H1 (cell line): ENCODE measurements around the gene CCDC86. TPM values are rescaled to one million over a fixed set of nuclear protein-coding genes. Genes with fewer than 3 reads are reported as not detected.

Experiments used
- CTCF ChIA-PET: fragments of 300-600 bp; sonication (Branson Sonifier 250); formaldehyde crosslinking; loops from one replicate; lab custom pipeline; 2021; ENCODE audit not compliant: partially characterized antibody; lab: Charles Lee
- POLR2A ChIA-PET: fragments of 300-600 bp; sonication (Branson Sonifier 250); formaldehyde crosslinking; loops from one replicate; lab custom pipeline; 2021; ENCODE audit warnings: inconsistent platforms; ENCODE audit not compliant: partially characterized antibody; lab: Charles Lee
- DNase-seq, 2 experiments: peaks; one replicate each; pipeline versions ENCODE4 v3.0.0 to v3.0.0-alpha.2; 2010 to 2022; ENCODE audit warnings: low spot score in 2 of 2, low read depth in 1 of 2, mixed read lengths in 1 of 2
- FAIRE-seq: peaks from 2 replicates; lab custom pipeline; 2011; peaks lifted over from hg19 to GRCh38; lab: Jason Lieb, UNC
- H2AFZ ChIP-seq: 2 replicates; pipeline ENCODE4 v1.8.1; 2012; ENCODE audit warnings: low read length, inconsistent platforms
- H2AK5ac ChIP-seq: 2 replicates; pipeline ENCODE4 v1.6.1; 2013; ENCODE audit warnings: low read depth, low read length
- H2BK120ac ChIP-seq: replicated peaks from 2 replicates; pipeline ENCODE3; 2013; ENCODE audit warnings: low read depth, low read length, inconsistent platforms
- H2BK12ac ChIP-seq: 2 replicates; pipeline ENCODE4 v1.6.1; 2013; ENCODE audit warnings: low read depth, low read length
- H2BK15ac ChIP-seq: 2 replicates; pipeline ENCODE4 v1.6.1; 2013; ENCODE audit warnings: low read length
- H2BK20ac ChIP-seq: 2 replicates; pipeline ENCODE4 v1.6.1; 2013; ENCODE audit warnings: low read length
- H2BK5ac ChIP-seq: 2 replicates; pipeline ENCODE4 v1.6.1; 2013; ENCODE audit warnings: low read depth, low read length
- H3K14ac ChIP-seq: 2 replicates; pipeline ENCODE4 v1.6.1; 2013; ENCODE audit warnings: inconsistent platforms; ENCODE audit not compliant: insufficient read length
- H3K18ac ChIP-seq: 2 replicates; pipeline ENCODE4 v1.6.1; 2013; ENCODE audit warnings: low read length; ENCODE audit errors: extremely low read depth
- H3K23ac ChIP-seq: 2 replicates; pipeline ENCODE4 v1.6.1; 2013; ENCODE audit warnings: inconsistent platforms; ENCODE audit not compliant: insufficient read length
- H3K23me2 ChIP-seq: 2 replicates; pipeline ENCODE4 v1.6.1; 2013; ENCODE audit warnings: low read depth, low read length
- H3K27ac ChIP-seq: 2 replicates; pipeline ENCODE4 v1.6.1; 2011; ENCODE audit warnings: low read depth, low read length, inconsistent platforms
- H3K27me3 ChIP-seq, 4 experiments: replicated peaks in 1 of 4; 1 replicate in 1 of 4; 2 replicates in 3 of 4; pipeline versions ENCODE4 v1.6.1 to v1.8.1; 2011 to 2013; ENCODE audit warnings: low read length in 3 of 4, mild to moderate bottlenecking in 3 of 4, inconsistent platforms in 2 of 4, mixed read lengths in 2 of 4, moderate library complexity in 1 of 4; ENCODE audit not compliant: control insufficient read depth in 3 of 4, insufficient read depth in 3 of 4; ENCODE audit errors: extremely low read depth in 1 of 4
- H3K36me3 ChIP-seq, 4 experiments: 2 replicates each; pipeline versions ENCODE4 v1.6.1 to v1.8.1; 2011 to 2013; ENCODE audit warnings: mild to moderate bottlenecking in 4 of 4, low read length in 3 of 4, moderate library complexity in 2 of 4, control low read depth in 1 of 4, inconsistent platforms in 1 of 4; ENCODE audit not compliant: insufficient read depth in 4 of 4, control insufficient read depth in 2 of 4
- H3K4ac ChIP-seq: replicated peaks from 2 replicates; pipeline ENCODE3; 2013; ENCODE audit warnings: low read length, low read depth, mixed read lengths, inconsistent platforms; ENCODE audit not compliant: insufficient read length
- H3K4me1 ChIP-seq, 4 experiments: replicated peaks in 1 of 4; 1 replicate in 1 of 4; 2 replicates in 3 of 4; pipeline versions ENCODE4 v1.6.1 to v1.8.1; 2011 to 2013; ENCODE audit warnings: low read length in 3 of 4, inconsistent platforms in 2 of 4, mixed read lengths in 1 of 4; ENCODE audit not compliant: insufficient read depth in 4 of 4, control insufficient read depth in 3 of 4
- H3K4me2 ChIP-seq, 2 experiments: 2 replicates each; pipeline versions ENCODE4 v1.6.1 to v1.8.1; 2011 to 2013; ENCODE audit warnings: low read depth in 2 of 2, low read length in 2 of 2, control low read depth in 1 of 2, inconsistent platforms in 1 of 2, mild to moderate bottlenecking in 1 of 2; ENCODE audit not compliant: insufficient read depth in 1 of 2
- H3K4me3 ChIP-seq, 4 experiments: fragments of 200-600, 300-600 bp in 1 of 4; sonication (generic), shearing (Covaris generic), sonication (Bioruptor Twin) in 1 of 4; 2 replicates each; pipeline versions ENCODE4 v1.5.1 to v1.8.1; 2011 to 2016; ENCODE audit warnings: low read length in 4 of 4, low read depth in 3 of 4, control low read depth in 2 of 4, inconsistent platforms in 2 of 4, mild to moderate bottlenecking in 2 of 4, mixed read lengths in 1 of 4, moderate library complexity in 1 of 4; ENCODE audit not compliant: insufficient read depth in 2 of 4; ENCODE audit errors: extremely low read depth in 1 of 4
- H3K56ac ChIP-seq: replicated peaks from 2 replicates; pipeline ENCODE3; 2013; ENCODE audit warnings: low read depth, mild to moderate bottlenecking, mixed read lengths, low read length, inconsistent platforms; ENCODE audit not compliant: insufficient read length
- H3K79me1 ChIP-seq: 2 replicates; pipeline ENCODE4 v1.6.1; 2013; ENCODE audit warnings: low read depth, low read length, control low read depth
- H3K79me2 ChIP-seq, 2 experiments: 2 replicates each; pipeline versions ENCODE4 v1.6.1 to v1.8.1; 2012 to 2013; ENCODE audit warnings: low read length in 2 of 2, mild to moderate bottlenecking in 2 of 2, inconsistent platforms in 1 of 2; ENCODE audit not compliant: insufficient read depth in 2 of 2, control insufficient read depth in 1 of 2
- H3K9ac ChIP-seq, 4 experiments: replicated peaks in 1 of 4; 1 replicate in 1 of 4; 2 replicates in 3 of 4; pipeline versions ENCODE4 v1.6.1 to v1.8.1; 2011 to 2013; ENCODE audit warnings: low read depth in 3 of 4, low read length in 3 of 4, control low read depth in 2 of 4, mild to moderate bottlenecking in 2 of 4, moderate library complexity in 2 of 4, inconsistent platforms in 1 of 4; ENCODE audit errors: extremely low read depth in 1 of 4
- H3K9me3 ChIP-seq, 2 experiments: 2 replicates each; pipeline versions ENCODE4 v1.6.1 to v1.8.1; 2012 to 2013; ENCODE audit warnings: mild to moderate bottlenecking in 2 of 2, moderate library complexity in 2 of 2, control low read depth in 1 of 2, inconsistent platforms in 1 of 2, low read depth in 1 of 2, low read length in 1 of 2, mixed read lengths in 1 of 2; ENCODE audit not compliant: insufficient read depth in 2 of 2
- H4K20me1 ChIP-seq, 2 experiments: replicated peaks in 1 of 2; 2 replicates each; pipeline versions ENCODE3 to v1.8.1; 2011 to 2013; ENCODE audit warnings: inconsistent platforms in 2 of 2, low read length in 2 of 2, mild to moderate bottlenecking in 1 of 2; ENCODE audit not compliant: insufficient read depth in 2 of 2, control insufficient read depth in 1 of 2
- H4K5ac ChIP-seq: 2 replicates; pipeline ENCODE4 v1.6.1; 2013; ENCODE audit warnings: low read length, low read depth, mixed read lengths, inconsistent platforms; ENCODE audit not compliant: insufficient read length
- H4K8ac ChIP-seq: 2 replicates; pipeline ENCODE4 v1.8.0; 2013; ENCODE audit warnings: mild to moderate bottlenecking, moderate library complexity, low read length, inconsistent platforms; ENCODE audit not compliant: insufficient read depth; ENCODE audit errors: extremely low read depth
- H4K91ac ChIP-seq: replicated peaks from 2 replicates; pipeline ENCODE3; 2013; ENCODE audit warnings: low read length, mixed read lengths, inconsistent platforms; ENCODE audit not compliant: insufficient read length
- BACH1 ChIP-seq: IDR thresholded peaks from 2 replicates; pipeline ENCODE4 v1.6.1; 2012; ENCODE audit warnings: low read length, improper control_type of control experiment
- USF2 ChIP-seq: IDR thresholded peaks from 2 replicates; pipeline ENCODE4 v1.6.1; 2011; ENCODE audit warnings: low read length, improper control_type of control experiment
- WGBS, 2 experiments: shearing (Covaris generic) in 1 of 2; methylation state at CpG; one replicate each; pipeline versions ENCODE4 v1.1.6 to v1.1.7; 2013 to 2015; ENCODE audit warnings: low lambda C conversion rate in 2 of 2, mixed read lengths in 2 of 2, inconsistent platforms in 1 of 2, low coverage in 1 of 2, missing lambda C conversion rate in 1 of 2; ENCODE audit not compliant: insufficient replicate concordance in 2 of 2, insufficient coverage in 1 of 2, insufficient read length in 1 of 2; ENCODE audit errors: extremely low coverage in 1 of 2, missing lambda C conversion rate in 1 of 2; 5-methylcytosine and 5-hydroxymethylcytosine counted together
- polyA plus RNA-seq, 7 experiments: library from polyadenylated mRNA; depleted of rRNA in 3 of 7; stranded (reverse) in 5 of 7; unstranded in 2 of 7; fragments of >200 nt in 5 of 7; fragments of 200-250 nt in 2 of 7; gene quantifications; 1 replicate in 5 of 7; 2 replicates in 1 of 7; 4 replicates in 1 of 7; pipeline versions ENCODE4 v1.2.1 to v1.2.3, GENCODE V29; 2011 to 2013; ENCODE audit warnings: missing spikeins in 2 of 7, mixed read lengths in 2 of 7
- total RNA-seq: library from RNA; stranded (reverse); fragmentation: NEBNext Ultra II Directional; extraction: Animal tissue kit (Norgen Biotek cat#: 25700); gene quantifications from 2 replicates; pipeline ENCODE4 v1.2.1, GENCODE V29; 2021

CCDC86 gene
- total and polyA plus RNA-seq, 2 of the 8 experiments (the other 6 are each of a cell fraction or from before 2014, with no cell fraction given) = 37.7 to 76.4 TPM

DNA sequence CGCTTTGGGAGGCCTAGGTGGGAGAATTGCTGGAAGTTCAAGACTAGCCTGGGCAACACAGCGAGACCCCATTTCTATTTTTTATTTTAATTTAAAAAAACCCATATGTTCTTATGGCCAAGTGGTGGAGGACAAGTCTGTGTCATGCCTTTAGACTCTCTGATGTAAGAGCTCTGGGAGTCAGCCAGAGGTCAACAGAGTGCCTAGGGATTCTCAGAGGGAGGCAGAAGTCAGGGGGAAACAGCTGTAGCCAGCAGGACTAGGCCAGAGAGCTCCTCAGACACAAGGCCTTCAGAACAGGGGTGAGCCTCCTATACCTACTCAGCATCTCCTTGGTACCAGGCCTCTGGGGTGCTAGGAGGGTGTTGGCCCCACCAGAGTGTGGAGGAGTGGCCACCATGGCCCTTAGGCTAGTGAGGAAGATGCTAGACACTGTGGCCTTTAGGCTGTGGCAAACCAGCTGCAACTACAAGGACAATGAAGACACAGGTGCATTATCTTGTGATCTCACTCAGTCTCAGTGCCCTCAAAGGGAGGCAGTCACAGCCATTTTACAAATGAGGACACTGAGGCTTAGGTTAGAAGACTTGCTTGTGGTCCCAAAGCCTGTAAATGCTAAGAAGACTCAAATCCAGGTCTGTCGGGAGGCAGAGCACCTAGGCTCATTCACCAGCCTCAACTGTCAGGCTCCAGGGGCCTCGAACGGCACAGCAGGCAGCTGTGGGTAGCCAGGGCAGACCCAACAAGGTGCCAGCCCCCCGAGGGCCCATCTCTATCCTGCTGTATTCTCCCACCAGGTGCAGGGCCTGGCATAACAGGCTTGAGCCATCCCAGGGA lies 30.4 kb downstream of the CCDC86 start:
- H3K23ac ChIP-seq = no peak overlapping the region
- H2BK120ac ChIP-seq = no peak overlapping the region
- H2BK5ac ChIP-seq = no peak overlapping the region
- H3K27ac ChIP-seq = no peak overlapping the region
- peaks cover 0 to 4% (median 0%) of the 10 kb centered on the region in 4 experiments; a peak in 4 of 7 replicates for H3K4me1 ChIP-seq
- no peak for TF ChIP-seq USF2
- TF ChIP-seq BACH1 = no peak
- TF ChIP-seq, all 59 proteins: peak for 0
- no peaks in the 10 kb centered on the region for H4K20me1 ChIP-seq
- 93% methylated on average over 6 of the region's 6 CpGs; no CpG with 5 or more reads in 1 of the 2 experiments for WGBS, 2 experiments
- H3K14ac ChIP-seq = no peak overlapping the region
- CTCF ChIA-PET = interaction anchor here (0.6 to 9.5 kb wide), 11 partner anchors 8 to 159 kb away, joined by 3 to 52 read pairs (median 5); no protein-coding TSS in a partner anchor
- no peak overlapping the region for H4K91ac ChIP-seq
- H2BK15ac ChIP-seq = no peak overlapping the region
- POLR2A ChIA-PET = interaction anchor here (0.9 to 2.1 kb wide), 4 partner anchors 15 to 102 kb away, joined by 3 to 7 read pairs (median 3); no protein-coding TSS in a partner anchor
- H2AFZ ChIP-seq = no peak overlapping the region
- no peak overlapping the region for H3K9ac ChIP-seq
- FAIRE-seq = no peak
- no peaks in the 10 kb centered on the region for H3K9me3 ChIP-seq
- H3K56ac ChIP-seq = no peak overlapping the region
- H4K8ac ChIP-seq = no peak overlapping the region
- no peaks in the 10 kb centered on the region for H3K36me3 ChIP-seq
- H3K18ac ChIP-seq = no peak overlapping the region
- no peak overlapping the region for H2BK20ac ChIP-seq
- H3K27me3 ChIP-seq = no peaks in the 10 kb centered on the region
- H3K79me1 ChIP-seq = no peaks in the 10 kb centered on the region
- DNase-seq = no peak
- H2BK12ac ChIP-seq = no peak overlapping the region
- no peak overlapping the region for H3K4ac ChIP-seq
- no peak overlapping the region for H2AK5ac ChIP-seq
- no peaks in the 10 kb centered on the region for H3K23me2 ChIP-seq
- H4K5ac ChIP-seq = no peak overlapping the region
- H3K4me3 ChIP-seq = no peak overlapping the region
- H3K4me2 ChIP-seq = no peak overlapping the region
- H3K79me2 ChIP-seq = no peaks in the 10 kb centered on the region
